ACC112 (cell line): ENCODE results near the gene SNCAIP.

Experiments
- H2AFZ ChIP-seq: fragments of 200-600 bp; sonication (generic); one replicate; pipeline ENCODE4 v1.6.0; 2017; ENCODE audit warnings: antibody characterized with exemption, low read length; ENCODE audit not compliant: unreplicated experiment
- H3K27ac ChIP-seq: fragments of 200-600 bp; sonication (generic); 2 replicates; pipeline ENCODE4 v1.5.1; 2014; ENCODE audit warnings: low read depth, mild to moderate bottlenecking, antibody characterized with exemption, low read length, moderate library complexity
- H3K27me3 ChIP-seq: fragments of 200-600 bp; sonication (generic); 2 replicates; pipeline ENCODE4 v1.6.1; 2014; ENCODE audit warnings: mild to moderate bottlenecking, antibody characterized with exemption, low read length, moderate library complexity, mixed read lengths; ENCODE audit not compliant: insufficient read depth
- H3K36me3 ChIP-seq: fragments of 200-600 bp; sonication (generic); 2 replicates; pipeline ENCODE4 v1.6.1; 2016; ENCODE audit warnings: mild to moderate bottlenecking, antibody characterized with exemption, low read length, moderate library complexity, mixed read lengths; ENCODE audit not compliant: insufficient read depth
- H3K4me1 ChIP-seq: fragments of 200-600 bp; sonication (generic); one replicate; pipeline ENCODE4 v1.6.1; 2016; ENCODE audit warnings: low read length, mixed read lengths; ENCODE audit not compliant: insufficient read depth, unreplicated experiment, control insufficient read depth
- H3K4me3 ChIP-seq: fragments of 200-600 bp; sonication (generic); 2 replicates; pipeline ENCODE4 v1.5.1; 2014; ENCODE audit warnings: mild to moderate bottlenecking, low read depth, low read length
- H3K79me2 ChIP-seq: fragments of 200-600 bp; sonication (generic); one replicate; pipeline ENCODE4 v1.6.0; 2016; ENCODE audit warnings: low read length; ENCODE audit not compliant: control insufficient read depth, unreplicated experiment, insufficient read depth

The SNCAIP gene

DNA sequence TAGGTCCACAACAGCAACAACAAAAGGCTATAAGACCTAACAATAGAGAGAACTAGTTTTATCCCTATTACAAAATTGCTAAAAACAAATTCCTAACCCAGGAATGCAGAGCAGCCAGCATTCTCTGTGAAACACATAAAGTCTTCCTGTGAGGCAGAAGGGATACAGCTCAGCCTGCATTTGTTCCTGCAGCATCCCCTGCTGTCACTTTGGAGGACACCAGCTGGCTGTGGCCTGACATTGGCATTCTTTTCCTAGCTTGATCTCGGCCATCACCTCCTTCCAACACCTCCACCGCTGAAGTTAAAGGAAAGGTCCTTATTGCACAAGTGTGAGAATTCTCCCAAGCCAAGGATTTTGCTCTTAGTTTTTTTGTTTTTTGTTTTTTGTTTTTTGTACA is 186.1 kb downstream of the SNCAIP start:
- H2AFZ ChIP-seq = no peak overlapping the region
- H3K36me3 ChIP-seq = no peaks in the 10 kb centered on the region

GRCh38 chr5:122499585-122499984 is 187.5 kb downstream of the SNCAIP start:
- H3K4me3 ChIP-seq = no peak overlapping the region
- H3K36me3 ChIP-seq = no peaks in the 10 kb centered on the region
- peaks cover 4% of the 10 kb centered on the region for H3K4me1 ChIP-seq
- no peak overlapping the region for H3K27ac ChIP-seq
- H3K27me3 ChIP-seq = no peaks in the 10 kb centered on the region
- no peaks in the 10 kb centered on the region for H3K79me2 ChIP-seq
- H2AFZ ChIP-seq = no peak overlapping the region

More for the DNA sequence above, 186.1 kb downstream of the SNCAIP start:
- H3K79me2 ChIP-seq = no peaks in the 10 kb centered on the region
- no peak overlapping the region for H3K4me3 ChIP-seq
- H3K27ac ChIP-seq = no peak overlapping the region
- H3K4me1 ChIP-seq = peaks cover 4% of the 10 kb centered on the region
- no peaks in the 10 kb centered on the region for H3K27me3 ChIP-seq

DNA sequence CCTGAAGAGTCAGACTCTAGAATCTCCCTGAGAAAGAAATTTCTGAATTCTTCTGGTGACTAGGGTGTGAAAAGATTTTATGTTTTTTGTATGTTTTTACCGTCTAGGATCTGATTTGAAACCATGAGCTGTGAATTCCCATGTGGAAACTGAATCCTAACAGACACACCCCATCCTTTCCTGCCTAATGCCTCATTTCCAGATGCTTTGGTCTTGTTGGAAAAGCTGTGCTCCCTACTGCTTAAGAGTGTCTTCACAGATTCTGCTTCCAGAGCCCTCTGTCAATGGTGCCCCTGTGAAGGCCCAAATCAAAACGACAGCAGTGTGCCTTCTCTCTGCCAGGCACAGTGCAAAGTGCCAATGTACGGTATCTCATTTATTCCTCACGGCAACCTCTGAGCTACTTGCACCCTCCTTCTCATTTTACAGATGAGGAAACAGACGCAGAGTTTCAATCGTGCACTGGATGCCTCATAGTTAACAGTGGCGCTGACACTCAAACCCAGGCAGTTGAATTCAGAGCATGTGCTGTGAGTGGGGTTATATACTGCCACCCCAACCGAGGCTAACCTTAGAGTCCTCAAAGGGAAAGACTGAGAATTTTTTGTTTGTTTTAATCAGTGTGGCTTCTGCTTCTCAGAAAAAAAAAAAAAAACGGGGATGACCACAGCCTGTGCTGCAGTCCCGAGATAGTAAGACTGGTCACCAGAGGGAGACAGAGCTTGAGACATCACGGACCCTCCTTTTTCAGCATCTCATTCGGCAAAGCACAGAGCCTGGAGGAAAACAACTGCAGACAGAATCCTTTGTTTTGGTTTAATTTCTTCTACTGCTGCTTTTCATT is 188.4 kb downstream of the SNCAIP start:
- H3K4me1 ChIP-seq = peaks cover 4% of the 10 kb centered on the region
- no peaks in the 10 kb centered on the region for H3K36me3 ChIP-seq
- no peak overlapping the region for H3K27ac ChIP-seq
- peak overlapping the region; percentile 85 for H2AFZ ChIP-seq
- H3K4me3 ChIP-seq = peak overlapping the region; percentile 41
- H3K27me3 ChIP-seq = no peaks in the 10 kb centered on the region
- H3K79me2 ChIP-seq = no peaks in the 10 kb centered on the region

- Histone ChIP-seq H3K4me3 (peak overlapping the region; percentile 41), H2AFZ (peak overlapping the region; percentile 35), H3K36me3 (no peaks in the 10 kb centered on the region), H3K4me1 (peaks cover 4% of the 10 kb centered on the region), H3K27me3 (no peaks in the 10 kb centered on the region), H3K79me2 (no peaks in the 10 kb centered on the region), H3K27ac (no peak overlapping the region)
Observed at GRCh38 chr5:122501089-122501435, 189.0 kb downstream of the SNCAIP start.

DNA sequence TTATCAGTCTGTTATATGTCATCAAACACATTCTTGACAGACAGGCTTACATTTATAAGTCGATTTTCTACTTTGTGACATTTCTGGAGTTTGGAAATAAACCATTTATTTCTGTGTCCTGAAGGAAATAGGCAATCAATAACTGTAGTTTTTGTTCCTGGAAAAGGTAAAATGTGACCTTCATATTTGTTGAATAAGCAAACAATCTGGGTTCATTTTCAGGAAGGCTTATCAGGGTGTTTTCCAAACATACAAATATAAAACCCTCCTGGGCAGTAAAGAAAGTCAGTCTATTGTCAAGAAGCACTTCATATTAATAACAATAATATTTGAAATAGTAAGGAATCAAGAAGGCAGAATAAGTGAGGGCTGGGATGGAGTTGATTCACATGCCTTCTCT is 195.0 kb downstream of the SNCAIP start:
- H3K27ac ChIP-seq = no peak overlapping the region
- no peaks in the 10 kb centered on the region for H3K4me1 ChIP-seq
- H3K36me3 ChIP-seq = no peaks in the 10 kb centered on the region
- H3K79me2 ChIP-seq = no peaks in the 10 kb centered on the region
- H3K27me3 ChIP-seq = no peaks in the 10 kb centered on the region
- H3K4me3 ChIP-seq = no peak overlapping the region
- no peak overlapping the region for H2AFZ ChIP-seq

- Histone ChIP-seq H3K27me3 (no peaks in the 10 kb centered on the region), H3K27ac (no peak overlapping the region), H3K36me3 (no peaks in the 10 kb centered on the region), H3K4me3 (no peak overlapping the region), H2AFZ (no peak overlapping the region), H3K4me1 (no peaks in the 10 kb centered on the region), H3K79me2 (no peaks in the 10 kb centered on the region)
Observed at GRCh38 chr5:122507581-122507980, 195.5 kb downstream of the SNCAIP start.

GRCh38 chr5:122508623-122509022 is 196.6 kb downstream of the SNCAIP start:
- no peaks in the 10 kb centered on the region for H3K79me2 ChIP-seq
- H3K36me3 ChIP-seq = no peaks in the 10 kb centered on the region

More at GRCh38 chr5:122508623-122509022, 196.6 kb downstream of the SNCAIP start:
- Histone ChIP-seq H3K27me3 (no peaks in the 10 kb centered on the region), H3K4me1 (no peaks in the 10 kb centered on the region), H3K4me3 (no peak overlapping the region), H2AFZ (no peak overlapping the region), H3K27ac (no peak overlapping the region)
